HCT116 (cell line): ENCODE data around the gene CD44. TPM values are rescaled to one million over a fixed set of nuclear protein-coding genes. Genes with fewer than 3 reads are reported as not detected.

Experiments used
- ATAC-seq: fragments of 200-7000 bp; cut with Tn5 transposase; 2 replicates; pipeline ENCODE4 v1.9.1; 2020; ENCODE audit warnings: mild to moderate bottlenecking, moderate library complexity
- BruUV-seq: library from RNA; stranded (reverse); fragments of 400-500 nt; replicated peaks from 2 replicates; lab custom pipeline; 2021; lab: Mats Ljungman, UMichigan
- CTCF ChIA-PET: fragments of 300-600 bp; sonication (Branson Sonifier 250); formaldehyde crosslinking; loops from one replicate; lab custom pipeline; 2021; ENCODE audit warnings: antibody characterized with exemption; lab: Charles Lee
- POLR2A ChIA-PET: fragments of 300-600, 350-600 bp; sonication (Branson Sonifier 250); formaldehyde crosslinking; loops from one replicate; lab custom pipeline; 2021; ENCODE audit warnings: antibody characterized with exemption; lab: Charles Lee
- RAD21 ChIA-PET, 2 experiments: fragments of 300-600 bp; sonication (Branson Sonifier 250); formaldehyde crosslinking; loops; one replicate each; lab custom pipeline; 2023; ENCODE audit warnings: low total read pairs in 2 of 2; ENCODE audit not compliant: uncharacterized antibody in 2 of 2, unreplicated experiment in 2 of 2, low non-redundant PET in 1 of 2; lab: Charles Lee
- DNase-seq: peaks from one replicate; pipeline ENCODE4 v3.0.0-alpha.2; 2010; ENCODE audit warnings: low read depth, low spot score
- H2AFZ ChIP-seq: fragments of 200-600 bp; shearing (Covaris generic), sonication (generic); 2 replicates; pipeline ENCODE4 v1.6.1; 2017; ENCODE audit warnings: low read depth, mixed run types, mixed read lengths, antibody characterized with exemption, low read length; ENCODE audit not compliant: poor library complexity, severe bottlenecking
- H3K27ac ChIP-seq: 2 replicates; pipeline ENCODE4 v1.5.1; 2012; ENCODE audit warnings: low read depth, low read length
- H3K27me3 ChIP-seq: fragments of 200-600 bp; sonication (generic); 2 replicates; pipeline ENCODE4 v1.6.1; 2016; ENCODE audit warnings: mixed run types, low read length, mixed read lengths; ENCODE audit not compliant: insufficient read depth
- H3K36me3 ChIP-seq, 2 experiments: fragments of 200-500 bp in 1 of 2; fragments of 200-600 bp in 1 of 2; sonication (Bioruptor generic) in 1 of 2; sonication (generic) in 1 of 2; 2 replicates each; pipeline versions ENCODE4 v1.5.1 to v1.6.1; 2014 to 2016; ENCODE audit warnings: low read length in 2 of 2, inconsistent platforms in 1 of 2, mixed read lengths in 1 of 2, mixed run types in 1 of 2; ENCODE audit not compliant: insufficient read depth in 2 of 2, control insufficient read depth in 1 of 2
- H3K4me1 ChIP-seq, 2 experiments: fragments of 200-600 bp in 1 of 2; sonication (generic) in 1 of 2; 2 replicates each; pipeline versions ENCODE4 v1.5.1 to v1.6.1; 2012 to 2017; ENCODE audit warnings: low read length in 2 of 2, inconsistent platforms in 1 of 2, mild to moderate bottlenecking in 1 of 2, mixed read lengths in 1 of 2, mixed run types in 1 of 2, moderate library complexity in 1 of 2; ENCODE audit not compliant: insufficient read depth in 2 of 2, control insufficient read depth in 1 of 2
- H3K4me2 ChIP-seq: fragments of 200-600 bp; sonication (generic); 2 replicates; pipeline ENCODE4 v1.6.1; 2017; ENCODE audit warnings: mixed run types, low read length, mixed read lengths
- H3K4me3 ChIP-seq, 2 experiments: fragments of 200-600 bp in 1 of 2; sonication (generic) in 1 of 2; replicated peaks in 1 of 2; 2 replicates each; pipeline ENCODE4 v1.5.1; 2011 to 2016; ENCODE audit warnings: low read length in 2 of 2, control low read depth in 1 of 2, low read depth in 1 of 2, mild to moderate bottlenecking in 1 of 2, mixed read lengths in 1 of 2, mixed run types in 1 of 2
- H3K79me2 ChIP-seq: fragments of 200-600 bp; sonication (generic); 2 replicates; pipeline ENCODE4 v1.6.1; 2017; ENCODE audit warnings: mild to moderate bottlenecking, mixed run types, low read length, moderate library complexity, mixed read lengths; ENCODE audit not compliant: insufficient read depth
- H3K9ac ChIP-seq: fragments of 200-600 bp; sonication (generic); 2 replicates; pipeline ENCODE4 v1.6.1; 2016; ENCODE audit warnings: low read length, mixed read lengths
- H3K9me2 ChIP-seq: fragments of 200-600 bp; sonication (generic), shearing (Covaris generic); 2 replicates; pipeline ENCODE4 v1.6.1; 2017; ENCODE audit warnings: mixed run types, mild to moderate bottlenecking, moderate library complexity; ENCODE audit not compliant: insufficient read depth
- H3K9me3 ChIP-seq, 2 experiments: fragments of 200-500 bp in 1 of 2; fragments of 200-600 bp in 1 of 2; sonication (Bioruptor generic) in 1 of 2; sonication (generic) in 1 of 2; 2 replicates each; pipeline ENCODE4 v1.6.1; 2014 to 2017; ENCODE audit warnings: low read length in 2 of 2, mixed read lengths in 2 of 2, inconsistent platforms in 1 of 2, low read depth in 1 of 2, mild to moderate bottlenecking in 1 of 2, mixed run types in 1 of 2, moderate library complexity in 1 of 2; ENCODE audit not compliant: control insufficient read depth in 1 of 2, insufficient read depth in 1 of 2
- H4K20me1 ChIP-seq: fragments of 200-600 bp; sonication (generic), shearing (Covaris generic); 2 replicates; pipeline ENCODE4 v1.6.1; 2017; ENCODE audit warnings: mixed run types, mild to moderate bottlenecking, moderate library complexity; ENCODE audit not compliant: insufficient read depth
- ATF3 ChIP-seq: IDR thresholded peaks from 2 replicates; pipeline ENCODE4 v1.6.1; 2012
- CBX3 ChIP-seq: IDR thresholded peaks from 2 replicates; pipeline ENCODE4 v1.6.1; 2012; ENCODE audit warnings: low read depth
- CEBPB ChIP-seq: IDR thresholded peaks from 2 replicates; pipeline ENCODE4 v1.6.1; 2012; ENCODE audit warnings: low read depth
- EGR1 ChIP-seq: IDR thresholded peaks from 2 replicates; pipeline ENCODE4 v1.6.1; 2012; ENCODE audit warnings: low read depth
- EZH2 ChIP-seq: fragments of 200-600 bp; sonication (generic); IDR thresholded peaks from 2 replicates; pipeline ENCODE4 v1.6.1; 2017; ENCODE audit warnings: antibody characterized with exemption, mixed run types
- FOSL1 ChIP-seq: IDR thresholded peaks from 2 replicates; pipeline ENCODE4 v1.6.1; 2012; ENCODE audit warnings: low read depth
- JUND ChIP-seq: IDR thresholded peaks from 2 replicates; pipeline ENCODE4 v1.6.1; 2012
- MAX ChIP-seq: IDR thresholded peaks from 2 replicates; pipeline ENCODE4 v1.6.1; 2012
- POLR2AphosphoS5 ChIP-seq: IDR thresholded peaks from 2 replicates; pipeline ENCODE4 v1.6.1; 2011; ENCODE audit warnings: mild to moderate bottlenecking, low read depth, low read length, moderate library complexity
- RAD21 ChIP-seq: IDR thresholded peaks from 2 replicates; pipeline ENCODE4 v1.6.1; 2012; ENCODE audit warnings: low read depth, mild to moderate bottlenecking
- REST ChIP-seq: IDR thresholded peaks from 2 replicates; pipeline ENCODE4 v1.6.1; 2012; ENCODE audit warnings: low read depth
- SIN3A ChIP-seq: IDR thresholded peaks from 2 replicates; pipeline ENCODE4 v1.6.1; 2012; ENCODE audit warnings: low read depth
- SRF ChIP-seq: IDR thresholded peaks from 2 replicates; pipeline ENCODE4 v1.6.1; 2012; ENCODE audit warnings: low read depth
- YY1 ChIP-seq: IDR thresholded peaks from 2 replicates; pipeline ENCODE4 v1.6.1; 2011; ENCODE audit warnings: low read length, low read depth, moderate library complexity, mild to moderate bottlenecking; ENCODE audit not compliant: insufficient replicate concordance; ENCODE audit errors: extremely low read depth
- ZNF274 ChIP-seq: fragments of 200-500 bp; sonication (Bioruptor generic); IDR thresholded peaks from 2 replicates; pipeline ENCODE4 v1.6.1; 2014; ENCODE audit warnings: mild to moderate bottlenecking, low read depth, low read length, inconsistent platforms
- intact Hi-C: fragments of 100-400 bp; cut with micrococcal nuclease; formaldehyde crosslinking; loops from 2 replicates; pipeline ENCODE4 v1.10.0; 2022
- total RNA-seq: library from RNA; stranded (reverse); gene quantifications from one replicate; pipeline ENCODE4 v1.2.1, GENCODE V29; 2021; ENCODE audit not compliant: unreplicated experiment
- TF ChIP-seq, protein P1 (sequence below), 3 experiments: fragments of 200-600 bp in 1 of 3; sonication (generic) in 1 of 3; IDR thresholded peaks in 2 of 3; conservative IDR thresholded peaks in 1 of 3; 2 replicates each; pipeline ENCODE4 v1.5.1; 2012 to 2017; ENCODE audit warnings: low read depth in 2 of 3, low read length in 2 of 3, antibody characterized with exemption in 1 of 3, borderline replicate concordance in 1 of 3, control low read depth in 1 of 3, mild to moderate bottlenecking in 1 of 3, mixed read lengths in 1 of 3, mixed run types in 1 of 3, moderate library complexity in 1 of 3; ENCODE audit not compliant: insufficient read depth in 1 of 3
- TF ChIP-seq, protein P2 (sequence below): IDR thresholded peaks from 2 replicates; pipeline ENCODE4 v1.6.1; 2011; ENCODE audit warnings: mild to moderate bottlenecking, low read length, moderate library complexity; ENCODE audit not compliant: insufficient replicate concordance; ENCODE audit errors: extremely low read depth

The CD44 gene
- total RNA-seq, 1 experiment from 2014 or later: 742 TPM

DNA sequence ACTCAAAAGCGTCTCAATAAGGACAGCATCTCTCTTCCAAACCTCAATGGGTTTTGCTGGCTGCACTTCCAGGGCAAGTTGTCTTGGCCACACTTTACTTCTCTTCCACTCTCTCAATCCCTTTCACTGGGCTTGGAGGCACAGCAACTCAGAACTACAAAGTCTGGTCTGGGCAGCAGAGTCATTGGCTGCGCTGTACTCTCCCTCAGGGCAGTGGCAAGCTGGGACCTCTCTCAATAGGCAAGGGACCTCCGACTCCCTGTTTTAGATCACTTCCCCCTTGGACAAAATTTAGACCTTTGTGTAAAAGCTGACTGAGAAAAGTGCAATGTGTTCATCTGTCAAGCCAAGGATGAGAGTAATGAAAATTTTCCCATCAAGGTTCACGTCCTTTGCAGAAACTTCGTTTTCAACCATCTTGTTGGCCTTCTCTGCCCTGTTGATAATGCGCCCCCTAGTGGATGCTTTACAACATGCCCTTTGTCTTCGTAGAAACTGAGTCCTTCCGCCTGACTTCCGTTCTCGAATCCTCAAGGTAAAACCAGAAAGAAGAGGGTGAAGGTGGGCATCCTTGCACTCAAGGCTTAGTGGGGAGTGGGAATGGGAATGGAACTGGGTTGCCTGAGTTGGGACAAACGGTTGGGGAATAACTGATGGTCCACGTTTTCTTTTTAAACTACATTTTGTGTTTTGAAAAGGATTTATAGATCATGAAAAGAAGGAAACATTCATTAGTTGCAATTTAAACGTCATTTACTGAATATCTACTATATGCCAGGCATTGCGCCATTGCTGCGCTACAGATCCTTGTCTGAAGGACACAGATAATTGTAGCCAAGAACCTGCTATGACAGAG, 99.1 kb downstream of the CD44 start:
- H3K9me2 ChIP-seq: no peaks in the 10 kb centered on the region
- no peak overlapping the region for H3K9ac ChIP-seq
- BruUV-seq: no TSS peak
- peaks cover 26 to 39% of the 10 kb centered on the region in 2 experiments for H3K4me1 ChIP-seq
- no peaks in the 10 kb centered on the region for H3K9me3 ChIP-seq
- H2AFZ ChIP-seq: peak overlapping the region; percentile 93
- H3K27me3 ChIP-seq: no peaks in the 10 kb centered on the region
- intact Hi-C loops: loop anchor here (2.0 to 5.0 kb wide), 4 partner anchors 101 to 311 kb away; partner anchors contain the start of gene CD44
- no peak overlapping the region for H3K27ac ChIP-seq
- H3K4me3 ChIP-seq: 0 out of 4 replicates have a peak overlapping the region, but pooled peaks of 1 of the 2 experiments have one; percentile 2
- H3K79me2 ChIP-seq: no peaks in the 10 kb centered on the region
- H3K36me3 ChIP-seq: no peaks in the 10 kb centered on the region
- ATAC-seq: peak; percentile 75
- peak; percentile 80 for DNase-seq
- CTCF ChIA-PET: interaction anchor here (1.0 to 1.5 kb wide), 6 partner anchors 8 to 311 kb away, joined by 3 to 8 read pairs (median 4); no protein-coding TSS in a partner anchor
- RAD21 ChIA-PET: interaction anchor here in 1 of 2 experiments (1.2 kb wide), 1 partner anchor 240 kb away, joined by 3 read pairs; no protein-coding TSS in a partner anchor
- H3K4me2 ChIP-seq: peak overlapping the region; percentile 60
- POLR2A ChIA-PET: interaction anchor here (1.9 kb wide), 1 partner anchor 107 kb away, joined by 4 read pairs; no protein-coding TSS in a partner anchor
- H4K20me1 ChIP-seq: no peaks in the 10 kb centered on the region
- no peak for TF ChIP-seq CEBPB
- TF ChIP-seq REST: no peak
- no peak for TF ChIP-seq FOSL1
- no peak for TF ChIP-seq EGR1
- TF ChIP-seq YY1: peak; percentile 74
- TF ChIP-seq POLR2AphosphoS5: peak; percentile 33; the same call in 1 of the 2 replicates
- no peak for TF ChIP-seq ATF3
- TF ChIP-seq ZNF274: no peak
- TF ChIP-seq RAD21: peak; percentile 87
- TF ChIP-seq SRF: no peak
- TF ChIP-seq, protein P1, sequence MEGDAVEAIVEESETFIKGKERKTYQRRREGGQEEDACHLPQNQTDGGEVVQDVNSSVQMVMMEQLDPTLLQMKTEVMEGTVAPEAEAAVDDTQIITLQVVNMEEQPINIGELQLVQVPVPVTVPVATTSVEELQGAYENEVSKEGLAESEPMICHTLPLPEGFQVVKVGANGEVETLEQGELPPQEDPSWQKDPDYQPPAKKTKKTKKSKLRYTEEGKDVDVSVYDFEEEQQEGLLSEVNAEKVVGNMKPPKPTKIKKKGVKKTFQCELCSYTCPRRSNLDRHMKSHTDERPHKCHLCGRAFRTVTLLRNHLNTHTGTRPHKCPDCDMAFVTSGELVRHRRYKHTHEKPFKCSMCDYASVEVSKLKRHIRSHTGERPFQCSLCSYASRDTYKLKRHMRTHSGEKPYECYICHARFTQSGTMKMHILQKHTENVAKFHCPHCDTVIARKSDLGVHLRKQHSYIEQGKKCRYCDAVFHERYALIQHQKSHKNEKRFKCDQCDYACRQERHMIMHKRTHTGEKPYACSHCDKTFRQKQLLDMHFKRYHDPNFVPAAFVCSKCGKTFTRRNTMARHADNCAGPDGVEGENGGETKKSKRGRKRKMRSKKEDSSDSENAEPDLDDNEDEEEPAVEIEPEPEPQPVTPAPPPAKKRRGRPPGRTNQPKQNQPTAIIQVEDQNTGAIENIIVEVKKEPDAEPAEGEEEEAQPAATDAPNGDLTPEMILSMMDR (IDR thresholded peaks at IDR 0.05 in 2 of 3, conservative IDR thresholded peaks at IDR 0.05 in 1 of 3; ENCODE audit: borderline replicate concordance in 1 of 3, insufficient read depth in 1 of 3, low read depth in 2 of 3, low read length in 2 of 3): peak; percentile 61 to 96 (median 85); a peak in 5 of 6 replicates
- no peak for TF ChIP-seq JUND
- TF ChIP-seq, protein P2, sequence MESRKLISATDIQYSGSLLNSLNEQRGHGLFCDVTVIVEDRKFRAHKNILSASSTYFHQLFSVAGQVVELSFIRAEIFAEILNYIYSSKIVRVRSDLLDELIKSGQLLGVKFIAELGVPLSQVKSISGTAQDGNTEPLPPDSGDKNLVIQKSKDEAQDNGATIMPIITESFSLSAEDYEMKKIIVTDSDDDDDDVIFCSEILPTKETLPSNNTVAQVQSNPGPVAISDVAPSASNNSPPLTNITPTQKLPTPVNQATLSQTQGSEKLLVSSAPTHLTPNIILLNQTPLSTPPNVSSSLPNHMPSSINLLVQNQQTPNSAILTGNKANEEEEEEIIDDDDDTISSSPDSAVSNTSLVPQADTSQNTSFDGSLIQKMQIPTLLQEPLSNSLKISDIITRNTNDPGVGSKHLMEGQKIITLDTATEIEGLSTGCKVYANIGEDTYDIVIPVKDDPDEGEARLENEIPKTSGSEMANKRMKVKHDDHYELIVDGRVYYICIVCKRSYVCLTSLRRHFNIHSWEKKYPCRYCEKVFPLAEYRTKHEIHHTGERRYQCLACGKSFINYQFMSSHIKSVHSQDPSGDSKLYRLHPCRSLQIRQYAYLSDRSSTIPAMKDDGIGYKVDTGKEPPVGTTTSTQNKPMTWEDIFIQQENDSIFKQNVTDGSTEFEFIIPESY: no peak
- peak; percentile 43; the same call in 1 of the 2 replicates for TF ChIP-seq CBX3
- no peak for TF ChIP-seq SIN3A
- TF ChIP-seq MAX: peak; percentile 35; the same call in 1 of the 2 replicates
- no peak for TF ChIP-seq EZH2
